NT2/D1 (cell line): Measurements from ENCODE around the gene LHX6.

Experiments
- DNase-seq: peaks from one replicate; pipeline ENCODE4 v3.0.0-alpha.2; 2011; ENCODE audit warnings: low read depth, low spot score
- H3K27me3 ChIP-seq: 2 replicates; pipeline ENCODE4 v1.6.0; 2011; ENCODE audit warnings: mild to moderate bottlenecking; ENCODE audit not compliant: insufficient read length, insufficient read depth
- H3K36me3 ChIP-seq: 2 replicates; pipeline ENCODE4 v1.6.1; 2011; ENCODE audit warnings: mild to moderate bottlenecking, low read length, mixed read lengths; ENCODE audit not compliant: insufficient read depth, insufficient read length
- H3K4me1 ChIP-seq: 2 replicates; pipeline ENCODE4 v1.5.1; 2011; ENCODE audit not compliant: insufficient read depth, insufficient read length
- H3K4me3 ChIP-seq: 2 replicates; pipeline ENCODE4 v1.5.1; 2011; ENCODE audit warnings: low read depth; ENCODE audit not compliant: insufficient read length
- H3K9ac ChIP-seq: 2 replicates; pipeline ENCODE4 v1.6.0; 2011; ENCODE audit warnings: low read depth; ENCODE audit not compliant: insufficient read length
- H3K9me3 ChIP-seq: 2 replicates; pipeline ENCODE4 v1.5.1; 2011; ENCODE audit warnings: mild to moderate bottlenecking, low read length; ENCODE audit not compliant: insufficient read depth
- SUZ12 ChIP-seq: IDR thresholded peaks from 2 replicates; pipeline ENCODE4 v1.6.1; 2011; ENCODE audit not compliant: insufficient read length, insufficient read depth; ENCODE audit errors: extremely low read depth
- YY1 ChIP-seq: IDR thresholded peaks from 2 replicates; pipeline ENCODE4 v1.6.1; 2011; ENCODE audit not compliant: insufficient read length, insufficient read depth
- ZNF274 ChIP-seq: IDR thresholded peaks from 2 replicates; pipeline ENCODE4 v1.6.1; 2011; ENCODE audit warnings: mild to moderate bottlenecking, low read depth, low read length

Gene LHX6

GRCh38 chr9:122204491-122204890 lies 24.3 kb downstream of the LHX6 start:
- Histone ChIP-seq H3K9ac (no peak overlapping the region), H3K36me3 (no peaks in the 10 kb centered on the region), H3K27me3 (no peaks in the 10 kb centered on the region), H3K9me3 (no peaks in the 10 kb centered on the region), H3K4me1 (peaks cover 21% of the 10 kb centered on the region), H3K4me3 (no peak overlapping the region)
- no peak for DNase-seq
- TF ChIP-seq ZNF274 (no peak), SUZ12 (no peak), YY1 (no peak)

GRCh38 chr9:122204055-122204454 lies 24.7 kb downstream of the LHX6 start:
- H3K4me1 ChIP-seq: peaks cover 21% of the 10 kb centered on the region
- no peak for TF ChIP-seq SUZ12
- TF ChIP-seq ZNF274: no peak
- no peak for TF ChIP-seq YY1
- H3K9me3 ChIP-seq: no peaks in the 10 kb centered on the region
- H3K27me3 ChIP-seq: no peaks in the 10 kb centered on the region
- DNase-seq: no peak
- no peak overlapping the region for H3K4me3 ChIP-seq
- H3K36me3 ChIP-seq: no peaks in the 10 kb centered on the region
- H3K9ac ChIP-seq: no peak overlapping the region

- no peaks in the 10 kb centered on the region for H3K27me3 ChIP-seq
- peaks cover 18% of the 10 kb centered on the region for H3K4me1 ChIP-seq
- no peak for TF ChIP-seq ZNF274
- TF ChIP-seq SUZ12: no peak
- no peak for TF ChIP-seq YY1
- H3K4me3 ChIP-seq: no peak overlapping the region
- DNase-seq: no peak
- no peaks in the 10 kb centered on the region for H3K36me3 ChIP-seq
- peaks cover 5% of the 10 kb centered on the region; the same call in 1 of the 2 replicates for H3K9me3 ChIP-seq
- no peak overlapping the region for H3K9ac ChIP-seq
These were observed 26.6 kb downstream of the LHX6 start for GRCh38 chr9:122202111-122202510.

GRCh38 chr9:122201641-122202040 lies 27.1 kb downstream of the LHX6 start:
- Histone ChIP-seq H3K9ac (no peak overlapping the region), H3K27me3 (no peaks in the 10 kb centered on the region), H3K36me3 (no peaks in the 10 kb centered on the region), H3K4me3 (no peak overlapping the region), H3K9me3 (peaks cover 5% of the 10 kb centered on the region; the same call in 1 of the 2 replicates), H3K4me1 (peaks cover 18% of the 10 kb centered on the region)
- TF ChIP-seq ZNF274: no peak
- no peak for TF ChIP-seq SUZ12
- no peak for TF ChIP-seq YY1
- DNase-seq: no peak

- Histone ChIP-seq H3K36me3 (no peaks in the 10 kb centered on the region), H3K4me3 (no peak overlapping the region), H3K27me3 (no peaks in the 10 kb centered on the region), H3K9me3 (peaks cover 5% of the 10 kb centered on the region; the same call in 1 of the 2 replicates), H3K9ac (no peak overlapping the region), H3K4me1 (peaks cover 16% of the 10 kb centered on the region)
- no peak for DNase-seq
- TF ChIP-seq YY1: no peak
- no peak for TF ChIP-seq SUZ12
- TF ChIP-seq ZNF274: no peak
These were observed 27.7 kb downstream of the LHX6 start for GRCh38 chr9:122200960-122201595.

- H3K27me3 ChIP-seq: no peaks in the 10 kb centered on the region
- peaks cover 6% of the 10 kb centered on the region for H3K4me1 ChIP-seq
- no peak overlapping the region for H3K9ac ChIP-seq
- DNase-seq: no peak
- no peaks in the 10 kb centered on the region for H3K36me3 ChIP-seq
- H3K4me3 ChIP-seq: no peak overlapping the region
- TF ChIP-seq ZNF274 (no peak), SUZ12 (no peak), YY1 (no peak)
- peaks cover 5% of the 10 kb centered on the region; the same call in 1 of the 2 replicates for H3K9me3 ChIP-seq
These were observed 30.9 kb downstream of the LHX6 start for GRCh38 chr9:122197882-122198281.

GRCh38 chr9:122197426-122197825 lies 31.3 kb downstream of the LHX6 start:
- TF ChIP-seq SUZ12: no peak
- no peak for TF ChIP-seq ZNF274
- TF ChIP-seq YY1: no peak

More at GRCh38 chr9:122197426-122197825, 31.3 kb downstream of the LHX6 start:
- no peaks in the 10 kb centered on the region for H3K27me3 ChIP-seq
- H3K9me3 ChIP-seq: peaks cover 5% of the 10 kb centered on the region; the same call in 1 of the 2 replicates
- no peaks in the 10 kb centered on the region for H3K36me3 ChIP-seq
- DNase-seq: no peak
- H3K4me3 ChIP-seq: no peak overlapping the region
- peaks cover 6% of the 10 kb centered on the region for H3K4me1 ChIP-seq
- no peak overlapping the region for H3K9ac ChIP-seq
